Hematopoietic multipotent progenitor cell (in vitro differentiated cells): ENCODE data around the gene AGL. TPM values are rescaled to one million over a fixed set of nuclear protein-coding genes. Genes with fewer than 3 reads are reported as not detected.
"Not testable (repeated sequence)": the region's sequence is repeated elsewhere in the genome, so short reads cannot be mapped to it uniquely, and the experiment has no call there.

Source experiments
- DNase-seq, 3 donors: peaks; one replicate each; pipeline ENCODE4 v3.0.0-alpha.2; 2011 to 2015; ENCODE audit warnings: low read depth in 2 of 3, low spot score in 2 of 3
- total RNA-seq: library from RNA; depleted of rRNA; stranded (reverse); fragments of >200 nt; gene quantifications from one replicate; pipeline ENCODE4 v1.2.3, GENCODE V29; 2012

The AGL gene
- total RNA-seq: 5.7 TPM

- DNase-seq: peak; percentile 72 to 89 (median 85)
Measured at GRCh38 chr1:99849744-99850458, at the start of gene AGL. Gene AGL (plus strand): TSS chr1:99850361. CDS start chr1:99851043, 682 bp downstream.

GRCh38 chr1:99801584-99801983 is 48.6 kb upstream of the AGL start:
- no peak for DNase-seq

- DNase-seq: no peak
Measured at GRCh38 chr1:99806882-99807281, 43.3 kb upstream of the AGL start.

GRCh38 chr1:99808391-99809115 is 41.6 kb upstream of the AGL start:
- DNase-seq: peak; percentile 28 to 86 (median 70)

GRCh38 chr1:99811075-99811474 is 39.1 kb upstream of the AGL start:
- DNase-seq: no peak

GRCh38 chr1:99811747-99812146 is 38.4 kb upstream of the AGL start:
- DNase-seq: no peak

GRCh38 chr1:99814373-99814900 is 35.7 kb upstream of the AGL start:
- DNase-seq: no peak

GRCh38 chr1:99816656-99817055 is 33.5 kb upstream of the AGL start:
- no peak for DNase-seq

GRCh38 chr1:99818063-99818699 is 32.0 kb upstream of the AGL start:
- DNase-seq: no peak

- DNase-seq: peak in 2 of 3 donors; percentile 5 to 9
Measured at GRCh38 chr1:99820546-99820945, 29.6 kb upstream of the AGL start.

GRCh38 chr1:99825098-99825497 is 25.1 kb upstream of the AGL start:
- no peak for DNase-seq

- DNase-seq: no peak
Measured at GRCh38 chr1:99825702-99826101, 24.5 kb upstream of the AGL start.

- no peak for DNase-seq
Measured at GRCh38 chr1:99827970-99828369, 22.2 kb upstream of the AGL start.

GRCh38 chr1:99829269-99829668 is 20.9 kb upstream of the AGL start:
- DNase-seq: no peak

GRCh38 chr1:99833911-99834310 is 16.2 kb upstream of the AGL start:
- not testable (repeated sequence) for DNase-seq

GRCh38 chr1:99836171-99837103 is 13.7 kb upstream of the AGL start:
- DNase-seq: not testable (repeated sequence)

GRCh38 chr1:99840353-99840752 is 9.8 kb upstream of the AGL start:
- not testable (repeated sequence) for DNase-seq

GRCh38 chr1:99843760-99844159 is 6.4 kb upstream of the AGL start:
- no peak for DNase-seq

GRCh38 chr1:99845201-99845600 is 5.0 kb upstream of the AGL start:
- DNase-seq: not testable (repeated sequence)

- peak in 1 of 3 donors; percentile 13 for DNase-seq
Measured at GRCh38 chr1:99849413-99849743, 783 bp upstream of the AGL start.
